Measurements from ENCODE around the gene MANF. TPM values are rescaled to one million over a fixed set of nuclear protein-coding genes. Genes with fewer than 3 reads are reported as not detected.

MANF gene
- total and polyA plus RNA-seq, 2 donors (not counting 1 experiment from before 2014, with no cell fraction given) = 55.3 to 132 TPM

GRCh38 chr3:51378726-51379125 lies 6.4 kb upstream of the MANF start:
- TF ChIP-seq EZH2 (IDR thresholded peaks at IDR 0.05; ENCODE audit: low read length, missing control alignments) (no peak), CTCF (conservative IDR thresholded peaks at IDR 0.05 in 1 of 2, IDR thresholded peaks at IDR 0.05 in 1 of 2; ENCODE audit: low read depth in 1 of 2, low read length in 2 of 2) (no peak)
- no peaks in the 10 kb centered on the region for H3K27me3 ChIP-seq (ENCODE audit: control insufficient read depth, insufficient read depth, low read length)
- H3K36me3 ChIP-seq (ENCODE audit: control insufficient read depth, insufficient read depth, low read length) = no peaks in the 10 kb centered on the region
- no peaks in the 10 kb centered on the region for H3K4me1 ChIP-seq (ENCODE audit: control insufficient read depth, extremely low read depth, insufficient read depth, low read length)
- no peak overlapping the region for H3K27ac ChIP-seq (ENCODE audit: insufficient read depth, low read length)
- H3K79me2 ChIP-seq (ENCODE audit: control insufficient read depth, insufficient read depth, low read length) = peaks cover 1% of the 10 kb centered on the region
- H3K4me2 ChIP-seq (ENCODE audit: extremely low read depth, insufficient read depth, low read length) = no peak overlapping the region
- H2AFZ ChIP-seq (ENCODE audit: low read length) = no peak overlapping the region
- no peaks in the 10 kb centered on the region for H3K9me3 ChIP-seq (ENCODE audit: control insufficient read depth, insufficient read depth, low read depth, low read length)
- H4K20me1 ChIP-seq (ENCODE audit: control insufficient read depth, extremely low read depth, insufficient read depth, low read length) = no peaks in the 10 kb centered on the region
- H3K4me3 ChIP-seq (replicated peaks in 1 of 4; ENCODE audit: control extremely low read depth in 1 of 4, insufficient read depth in 1 of 4, low read depth in 3 of 4, low read length in 4 of 4) = no peak overlapping the region
- no peak overlapping the region for H3K9ac ChIP-seq (ENCODE audit: insufficient read depth, low read length)
- DNase-seq (ENCODE audit: low read depth in 2 of 2) = no peak

GRCh38 chr3:51379301-51379700 lies 5.8 kb upstream of the MANF start:
- Histone ChIP-seq H3K36me3 (ENCODE audit: control insufficient read depth, insufficient read depth, low read length) (no peaks in the 10 kb centered on the region), H3K79me2 (ENCODE audit: control insufficient read depth, insufficient read depth, low read length) (peaks cover 7% of the 10 kb centered on the region), H2AFZ (ENCODE audit: low read length) (no peak overlapping the region), H3K27me3 (ENCODE audit: control insufficient read depth, insufficient read depth, low read length) (no peaks in the 10 kb centered on the region), H3K9ac (ENCODE audit: insufficient read depth, low read length) (no peak overlapping the region), H3K4me1 (ENCODE audit: control insufficient read depth, extremely low read depth, insufficient read depth, low read length) (no peaks in the 10 kb centered on the region), H3K9me3 (ENCODE audit: control insufficient read depth, insufficient read depth, low read depth, low read length) (no peaks in the 10 kb centered on the region), H3K4me2 (ENCODE audit: extremely low read depth, insufficient read depth, low read length) (no peak overlapping the region), H4K20me1 (ENCODE audit: control insufficient read depth, extremely low read depth, insufficient read depth, low read length) (no peaks in the 10 kb centered on the region), H3K27ac (ENCODE audit: insufficient read depth, low read length) (no peak overlapping the region), H3K4me3 (replicated peaks in 1 of 4; ENCODE audit: control extremely low read depth in 1 of 4, insufficient read depth in 1 of 4, low read depth in 3 of 4, low read length in 4 of 4) (no peak overlapping the region)
- no peak for TF ChIP-seq CTCF (conservative IDR thresholded peaks at IDR 0.05 in 1 of 2, IDR thresholded peaks at IDR 0.05 in 1 of 2; ENCODE audit: low read depth in 1 of 2, low read length in 2 of 2)
- TF ChIP-seq EZH2 (IDR thresholded peaks at IDR 0.05; ENCODE audit: low read length, missing control alignments) = no peak
- no peak for DNase-seq (ENCODE audit: low read depth in 2 of 2)

DNA sequence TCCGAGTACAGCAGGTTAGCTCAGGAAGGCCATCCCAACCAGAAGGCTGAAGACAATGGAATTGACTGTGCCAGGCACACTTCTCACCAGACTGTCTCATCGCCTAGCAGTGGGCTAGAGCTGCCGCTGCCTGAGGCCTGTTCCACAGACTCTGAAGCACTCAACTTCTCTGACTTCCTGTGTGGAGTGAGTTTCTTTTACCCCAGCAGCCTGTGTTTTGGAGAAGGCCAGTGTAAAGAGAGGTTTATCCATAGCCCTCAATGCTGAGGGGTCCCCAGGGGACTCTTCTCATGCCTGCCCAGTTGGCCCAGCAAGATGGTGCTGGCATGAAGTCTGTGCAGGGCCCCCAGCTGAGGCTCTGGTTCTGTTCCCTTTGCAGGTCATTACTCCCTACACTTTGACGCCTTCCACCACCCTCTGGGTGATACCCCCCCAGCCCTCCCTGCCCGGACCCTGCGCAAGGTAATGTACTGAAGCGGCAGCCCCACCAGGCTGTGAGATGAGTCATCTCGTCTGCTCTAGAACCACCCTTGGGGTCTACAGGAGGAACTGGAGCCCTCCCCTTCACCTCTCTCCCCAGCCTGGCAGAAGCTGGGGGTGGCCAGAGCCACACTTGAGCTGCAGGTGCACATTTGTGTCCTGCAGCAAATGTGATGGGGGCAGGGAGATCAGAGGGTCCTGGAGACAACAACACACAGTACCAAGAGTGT lies 5.2 kb upstream of the MANF start:
- Histone ChIP-seq H3K36me3 (ENCODE audit: control insufficient read depth, insufficient read depth, low read length) (no peaks in the 10 kb centered on the region), H2AFZ (ENCODE audit: low read length) (no peak overlapping the region), H3K4me3 (replicated peaks in 1 of 4; ENCODE audit: control extremely low read depth in 1 of 4, insufficient read depth in 1 of 4, low read depth in 3 of 4, low read length in 4 of 4) (no peak overlapping the region), H3K9ac (ENCODE audit: insufficient read depth, low read length) (no peak overlapping the region), H4K20me1 (ENCODE audit: control insufficient read depth, extremely low read depth, insufficient read depth, low read length) (no peaks in the 10 kb centered on the region), H3K9me3 (ENCODE audit: control insufficient read depth, insufficient read depth, low read depth, low read length) (no peaks in the 10 kb centered on the region), H3K27me3 (ENCODE audit: control insufficient read depth, insufficient read depth, low read length) (no peaks in the 10 kb centered on the region), H3K4me1 (ENCODE audit: control insufficient read depth, extremely low read depth, insufficient read depth, low read length) (no peaks in the 10 kb centered on the region), H3K79me2 (ENCODE audit: control insufficient read depth, insufficient read depth, low read length) (peaks cover 11% of the 10 kb centered on the region), H3K4me2 (ENCODE audit: extremely low read depth, insufficient read depth, low read length) (no peak overlapping the region), H3K27ac (ENCODE audit: insufficient read depth, low read length) (no peak overlapping the region)
- TF ChIP-seq EZH2 (IDR thresholded peaks at IDR 0.05; ENCODE audit: low read length, missing control alignments) = no peak
- TF ChIP-seq CTCF (conservative IDR thresholded peaks at IDR 0.05 in 1 of 2, IDR thresholded peaks at IDR 0.05 in 1 of 2; ENCODE audit: low read depth in 1 of 2, low read length in 2 of 2) = no peak
- no peak for DNase-seq (ENCODE audit: low read depth in 2 of 2)

All from fibroblast of lung (primary cell).